MV-4-11 (cell line): ENCODE results near the gene ROBO1.
"Not testable (repeated sequence)": the region's sequence is repeated elsewhere in the genome, so short reads cannot be mapped to it uniquely, and the experiment has no call there.

Source experiments
- DNase-seq: peaks from one replicate; lab custom pipeline; 2025; lab: John Stamatoyannopoulos, UW

ROBO1 gene

GRCh38 chr3:79369306-79369705 is 398.5 kb downstream of the ROBO1 start:
- DNase-seq: no peak

- DNase-seq: no peak
These were observed 399.4 kb downstream of the ROBO1 start for GRCh38 chr3:79368403-79368802.

GRCh38 chr3:79367803-79368202 is 400.0 kb downstream of the ROBO1 start:
- no peak for DNase-seq

- DNase-seq: no peak
These were observed 400.7 kb downstream of the ROBO1 start for GRCh38 chr3:79367066-79367465.

GRCh38 chr3:79366414-79366813 is 401.4 kb downstream of the ROBO1 start:
- no peak for DNase-seq

- DNase-seq: no peak
These were observed 403.0 kb downstream of the ROBO1 start for GRCh38 chr3:79364784-79365183.

GRCh38 chr3:79362571-79363270 is 405.1 kb downstream of the ROBO1 start:
- no peak for DNase-seq

GRCh38 chr3:79361748-79362378 is 405.9 kb downstream of the ROBO1 start:
- peak; percentile 34 for DNase-seq

GRCh38 chr3:79358327-79358726 is 409.5 kb downstream of the ROBO1 start:
- DNase-seq: no peak

GRCh38 chr3:79354179-79354688 is 413.6 kb downstream of the ROBO1 start:
- DNase-seq: peak; percentile 91

GRCh38 chr3:79351699-79352098 is 416.1 kb downstream of the ROBO1 start:
- DNase-seq: no peak

GRCh38 chr3:79344876-79345871 is 422.6 kb downstream of the ROBO1 start:
- DNase-seq: no peak

- no peak for DNase-seq
These were observed 425.8 kb downstream of the ROBO1 start for GRCh38 chr3:79341961-79342360.

GRCh38 chr3:79339846-79340245 is 428.0 kb downstream of the ROBO1 start:
- no peak for DNase-seq

- DNase-seq: no peak
These were observed 430.0 kb downstream of the ROBO1 start for GRCh38 chr3:79337798-79338197.

- peak; percentile 29 for DNase-seq
These were observed 438.6 kb downstream of the ROBO1 start for GRCh38 chr3:79329154-79329553.

GRCh38 chr3:79326642-79327041 is 441.2 kb downstream of the ROBO1 start:
- DNase-seq: no peak

- DNase-seq: not testable (repeated sequence)
These were observed 441.9 kb downstream of the ROBO1 start for GRCh38 chr3:79325833-79326383.

- DNase-seq: no peak
These were observed 450.0 kb downstream of the ROBO1 start for GRCh38 chr3:79317551-79318518.

GRCh38 chr3:79314962-79315361 is 452.8 kb downstream of the ROBO1 start:
- DNase-seq: no peak

GRCh38 chr3:79314544-79314943 is 453.3 kb downstream of the ROBO1 start:
- no peak for DNase-seq
